ENCODE measurements around the gene OSBP2.

The OSBP2 gene

DNA sequence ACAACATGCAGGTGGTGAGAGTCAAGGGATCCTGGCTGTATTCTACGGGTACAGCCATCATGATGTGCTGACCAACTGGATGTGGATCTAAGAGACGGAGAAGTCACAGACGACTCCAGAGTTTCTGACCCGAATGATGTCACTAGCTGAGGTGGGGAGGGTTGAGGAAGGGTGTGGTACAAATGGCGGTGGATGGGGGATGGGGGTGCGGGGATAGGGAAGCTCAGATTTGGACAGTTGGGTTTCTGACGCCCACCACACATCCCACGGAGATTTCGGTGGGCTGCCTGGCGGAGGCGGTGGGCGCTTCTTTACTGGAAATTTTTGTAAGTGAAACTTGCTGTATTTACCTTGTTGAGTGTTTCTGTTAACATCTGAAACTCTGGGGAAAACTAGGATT is 126.7 kb downstream of the OSBP2 start:
- no peak for DNase-seq

DNA sequence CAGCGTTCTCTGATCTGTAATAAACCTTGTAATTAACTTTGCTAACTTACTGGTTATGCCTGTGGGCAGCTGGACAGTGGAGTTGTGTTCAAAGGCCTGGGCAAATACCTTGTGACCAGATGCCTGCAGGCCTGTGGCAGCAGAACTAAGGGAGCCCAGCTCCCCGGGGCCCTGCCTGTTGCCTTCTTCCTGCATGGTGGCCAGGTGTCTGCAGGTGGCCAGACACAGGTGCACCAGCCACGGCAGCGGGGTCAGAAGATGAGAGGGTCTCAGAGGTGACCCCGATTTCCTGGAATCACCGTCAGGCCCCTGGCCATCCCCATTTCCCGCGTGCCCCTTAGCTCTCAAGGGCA is 127.2 kb downstream of the OSBP2 start:
- no peak for DNase-seq

DNA sequence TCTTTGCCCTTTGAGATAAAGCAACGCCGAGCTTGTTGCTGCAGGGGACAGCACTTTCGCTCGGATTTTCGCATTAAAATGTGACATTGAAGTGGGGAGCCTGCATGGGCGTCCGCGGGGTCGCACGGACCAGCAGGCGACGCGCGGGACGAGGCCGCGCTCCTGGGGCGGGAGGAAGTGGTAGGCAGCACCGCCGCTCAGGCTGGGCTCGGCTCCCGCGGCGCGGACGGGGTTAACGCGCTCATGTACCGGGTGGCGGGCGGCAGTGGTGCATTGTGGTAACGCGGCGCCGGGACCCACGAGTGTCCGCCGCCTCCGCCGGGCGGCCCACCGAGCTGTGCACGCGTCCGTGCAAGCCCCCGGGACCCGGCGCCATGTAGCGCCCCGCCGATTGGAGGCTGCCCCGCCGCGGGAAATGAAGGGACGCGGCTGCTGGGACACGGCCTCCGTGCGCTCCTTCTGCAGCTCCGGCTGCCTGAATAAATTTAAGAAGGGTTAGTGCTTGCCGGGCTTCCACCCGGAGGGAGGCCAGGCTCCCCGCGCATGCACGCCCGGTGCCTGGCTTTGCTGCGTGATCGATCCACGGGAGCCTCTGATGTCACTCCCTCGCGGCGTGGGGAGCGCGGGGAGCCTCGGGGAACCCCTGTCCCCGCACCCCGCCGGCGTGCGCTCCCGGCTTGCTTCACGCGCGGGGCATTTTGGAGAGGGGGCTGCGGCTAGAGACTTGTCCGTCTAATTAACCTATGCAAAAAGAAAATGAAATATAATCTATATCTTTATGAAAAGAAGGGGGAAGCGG is 127.7 kb downstream of the OSBP2 start:
- DNase-seq, result no peak

DNA sequence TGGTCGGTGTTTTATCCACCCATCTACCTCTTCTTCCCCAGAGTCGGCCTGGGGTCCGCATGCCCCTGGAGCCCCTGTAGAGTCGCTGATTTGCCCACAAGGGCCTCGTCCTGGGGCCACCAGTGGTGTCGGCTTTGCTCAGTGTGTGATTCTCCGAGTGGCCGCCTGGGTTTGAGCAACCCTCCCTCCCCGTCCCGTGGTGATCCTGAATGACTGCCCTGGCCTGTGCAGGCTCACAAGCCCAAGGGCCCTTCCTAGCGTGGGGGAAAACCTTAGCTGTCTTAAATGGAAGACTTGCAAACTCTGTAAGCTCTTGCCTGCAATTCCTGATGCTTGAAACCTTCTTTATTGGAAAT is 128.3 kb downstream of the OSBP2 start:
- DNase-seq, result no peak

DNA sequence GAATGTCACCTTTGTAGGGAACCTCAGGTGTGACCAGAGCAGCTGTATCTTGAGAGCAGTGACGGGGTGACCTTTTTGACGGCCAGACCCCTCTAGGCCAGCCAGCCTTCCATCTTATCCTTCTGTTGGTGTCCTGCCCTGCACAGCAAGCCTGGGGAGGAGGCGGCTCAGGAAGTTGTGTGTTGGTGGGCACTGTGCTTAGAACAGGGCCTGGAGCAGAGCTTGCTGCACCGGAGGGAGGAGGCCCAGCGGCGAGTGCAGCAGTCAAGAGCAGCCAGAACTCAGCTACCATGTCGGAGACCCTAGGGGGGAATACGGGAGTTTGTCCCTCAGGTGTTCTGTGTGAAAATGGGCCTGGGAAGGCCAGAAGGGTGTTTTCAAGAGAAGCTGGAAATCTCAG is 129.4 kb downstream of the OSBP2 start:
- DNase-seq, result no peak

DNA sequence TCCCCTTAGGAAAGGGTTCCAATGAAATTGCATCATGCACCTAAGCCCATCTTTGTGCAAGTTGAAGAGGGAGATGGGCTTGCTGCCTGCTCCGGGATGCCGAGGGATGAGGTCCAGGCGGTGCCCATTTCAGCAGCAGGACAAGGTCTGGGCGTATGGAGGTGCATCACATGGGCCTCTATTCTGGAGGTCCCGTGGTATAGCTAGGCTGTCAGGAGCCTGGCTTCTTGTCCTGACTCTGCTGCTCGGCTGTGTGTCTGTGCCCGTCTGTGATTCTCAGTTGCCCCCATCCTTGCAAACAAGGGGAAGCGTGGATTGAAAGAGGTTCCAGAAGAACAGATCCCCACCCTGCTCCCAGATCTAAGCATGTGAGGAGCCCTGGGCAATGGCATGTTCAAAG is 130.0 kb downstream of the OSBP2 start:
- DNase-seq, result no peak

DNA sequence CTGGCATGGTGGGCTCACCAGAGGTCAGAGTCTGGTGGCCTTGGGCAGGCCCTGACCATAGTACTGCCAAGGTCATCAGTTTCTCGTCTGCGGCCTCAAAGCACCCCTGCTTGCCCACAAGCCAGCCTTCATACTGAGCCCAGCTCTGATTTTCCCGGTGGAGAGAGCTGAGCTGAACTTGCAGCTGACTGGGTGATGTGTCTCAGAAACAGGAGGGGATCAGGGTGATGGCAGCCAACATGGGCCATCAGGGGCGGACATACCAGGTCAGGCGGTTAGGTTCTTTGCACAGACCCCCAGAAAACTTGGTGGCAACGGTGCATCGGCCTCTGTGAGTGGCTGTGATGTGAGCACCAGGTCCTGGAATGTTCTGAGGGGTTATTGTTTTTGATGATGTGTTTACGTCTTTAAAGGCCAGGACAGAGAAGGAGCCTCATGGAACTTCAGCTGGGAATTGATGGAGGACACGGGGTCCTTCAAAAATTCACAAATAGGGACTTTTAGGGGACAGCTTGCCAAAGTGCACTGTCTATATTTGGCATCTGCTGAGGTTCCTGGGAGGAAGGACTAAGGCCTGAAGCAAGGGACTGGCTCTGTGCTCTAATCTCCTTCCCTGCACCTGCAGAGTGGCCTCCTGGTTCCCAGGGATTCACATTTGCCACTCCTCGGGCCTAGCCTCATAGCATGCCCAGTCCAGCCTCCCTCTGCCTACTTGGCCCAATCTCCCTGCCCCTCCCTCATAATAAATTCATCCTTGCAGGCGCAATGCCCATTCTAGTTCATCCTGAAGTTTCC is 131.2 kb downstream of the OSBP2 start:
- DNase-seq, result no peak

DNA sequence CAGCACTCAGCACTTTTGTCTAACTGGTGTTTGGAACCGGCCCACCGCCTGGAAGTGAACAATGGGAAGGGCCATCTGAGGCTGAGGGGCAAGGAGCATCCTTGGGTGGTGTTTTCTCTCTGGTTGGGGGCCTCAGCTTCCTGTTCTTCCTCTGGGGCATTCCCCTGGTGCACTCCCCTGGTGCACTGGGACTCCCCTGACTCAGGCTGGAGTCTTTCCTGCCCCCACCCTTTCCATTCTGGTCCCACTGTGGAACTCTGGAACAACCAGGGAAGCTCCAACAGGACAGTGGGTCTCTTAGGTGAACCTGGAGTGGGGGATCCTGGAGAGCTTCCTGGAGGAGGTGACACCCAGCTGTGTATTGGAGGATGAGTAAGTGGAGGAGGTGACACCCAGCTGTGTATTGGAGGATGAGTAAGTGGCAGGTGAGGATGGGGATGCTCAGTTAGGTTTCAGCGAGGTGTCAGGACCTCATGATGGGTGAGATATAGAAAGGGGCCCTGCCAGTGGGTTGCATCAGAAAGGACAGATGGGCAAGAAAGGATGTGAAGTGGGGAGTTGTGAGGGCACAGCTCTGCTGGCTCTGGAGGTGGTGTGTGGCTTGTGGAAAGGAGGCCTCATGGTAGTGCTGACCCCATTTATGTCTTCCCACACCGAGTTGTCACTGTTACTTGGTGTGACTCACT is 132.1 kb downstream of the OSBP2 start:
- DNase-seq, result no peak

DNA sequence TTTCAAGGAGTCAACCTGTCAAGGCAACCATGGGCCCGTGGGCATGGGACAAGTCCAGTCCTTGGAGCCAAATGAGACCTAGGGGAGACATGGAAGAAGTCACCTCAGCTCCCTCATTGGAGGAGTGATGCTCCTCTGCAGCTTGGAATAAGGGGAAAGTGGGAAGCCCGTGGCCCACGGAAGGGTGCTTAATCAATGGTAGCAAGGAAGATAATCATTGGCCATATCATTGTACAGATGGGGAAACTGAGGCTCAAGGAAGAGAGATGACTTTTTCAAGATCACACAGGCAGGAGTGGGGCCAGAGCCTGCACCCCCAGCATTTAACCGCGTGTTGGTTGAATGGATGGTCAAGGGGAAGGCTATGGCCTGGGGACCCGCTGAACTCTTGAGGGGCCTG is 133.0 kb downstream of the OSBP2 start:
- no peak for DNase-seq

DNA sequence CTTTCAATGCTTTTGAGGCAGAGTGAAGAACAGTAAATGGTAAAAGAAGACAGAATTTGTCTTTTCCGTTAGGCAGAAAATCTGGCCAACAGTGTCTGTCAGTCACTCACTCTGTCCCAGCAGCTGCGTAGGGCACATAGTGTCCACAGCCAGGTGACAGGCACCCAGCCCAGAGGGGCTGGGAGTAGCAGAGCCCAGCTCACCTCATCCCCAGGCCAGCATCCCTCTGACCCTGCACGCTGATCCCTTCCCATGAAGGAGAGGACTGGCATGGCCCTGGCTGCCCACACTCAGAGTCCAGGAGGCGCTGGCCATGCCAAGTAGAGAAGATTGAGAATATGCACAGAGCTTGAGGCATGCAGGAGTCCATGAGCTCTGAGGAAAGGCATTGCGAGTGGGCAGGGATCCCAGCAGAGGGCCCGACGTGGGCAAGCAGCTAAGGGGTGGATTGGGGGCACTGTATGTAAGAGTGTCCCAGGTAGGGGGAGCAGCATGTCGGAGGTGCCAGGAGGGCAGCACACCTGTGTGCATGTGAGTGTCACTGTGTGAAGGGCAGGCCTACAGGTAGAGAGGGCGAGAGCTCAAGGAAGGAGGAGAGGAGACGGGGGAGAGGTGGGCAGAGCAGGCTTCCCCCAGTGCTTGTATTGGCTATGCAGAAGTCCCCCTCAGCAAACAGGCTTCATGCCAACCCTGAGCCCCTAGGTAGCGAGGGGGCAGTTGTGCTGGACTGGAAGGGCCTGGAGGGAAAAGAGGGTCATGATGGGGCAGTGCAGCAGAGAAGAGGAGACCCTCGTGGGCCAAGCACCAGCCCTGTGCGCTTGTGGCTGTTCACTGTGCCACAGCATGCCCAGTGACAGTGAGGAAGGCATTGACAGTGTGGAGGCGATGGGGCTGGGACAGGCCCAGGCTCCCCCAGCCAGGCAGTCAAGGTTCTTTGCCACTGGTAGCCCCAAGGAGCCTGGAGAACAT is 133.8 kb downstream of the OSBP2 start:
- DNase-seq, result no peak

DNA sequence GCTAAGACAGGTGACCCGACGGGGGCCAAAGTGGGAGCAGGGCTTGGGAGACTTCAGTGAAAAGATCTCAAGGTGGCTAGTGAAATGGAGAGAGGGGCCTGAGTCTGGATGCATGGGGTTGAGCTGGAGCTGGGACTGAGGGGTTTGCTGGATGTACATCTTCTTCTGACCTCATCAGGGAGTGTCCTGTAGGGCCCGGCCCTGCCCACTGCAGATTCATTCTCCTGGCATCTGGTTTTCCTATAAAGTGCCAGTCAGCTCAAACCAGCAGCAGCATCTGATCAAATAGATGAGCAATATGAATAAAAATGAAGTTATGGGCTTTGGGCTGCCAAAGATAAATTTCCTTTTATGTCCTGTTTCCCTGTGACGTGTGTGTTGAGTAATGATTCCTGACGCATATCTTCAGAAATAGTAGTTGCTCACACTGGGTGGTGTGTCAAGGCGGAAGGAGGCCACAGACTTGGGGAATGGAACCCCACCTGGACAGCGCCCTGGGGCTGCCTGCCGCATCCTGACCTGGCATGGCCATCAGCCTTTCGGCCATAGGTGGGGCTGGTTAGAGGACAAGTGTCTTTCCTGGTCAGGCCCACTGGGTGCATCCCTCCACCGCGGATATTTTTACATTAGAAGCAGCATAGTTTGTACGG is 135.4 kb downstream of the OSBP2 start:
- peak; percentile 94 for DNase-seq

DNA sequence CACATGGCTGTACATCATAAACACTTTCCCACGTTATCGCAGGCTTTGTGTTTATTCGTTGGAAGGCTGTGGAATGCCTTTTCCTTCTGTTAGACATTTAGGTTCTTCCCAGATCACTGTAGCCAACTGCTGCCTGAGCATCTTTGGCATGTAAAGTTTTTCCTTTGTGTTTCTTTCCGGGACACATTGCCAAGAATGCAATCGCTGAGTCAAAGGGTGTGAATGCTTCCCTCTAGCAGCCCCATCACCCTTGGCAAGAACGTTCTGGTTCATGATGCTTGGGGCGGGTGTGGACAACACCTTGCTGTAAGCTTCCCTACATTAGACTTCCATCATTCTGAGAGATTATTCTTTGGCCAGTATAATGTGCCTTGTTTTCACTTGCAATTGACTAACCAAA is 136.2 kb downstream of the OSBP2 start:
- peak; percentile 93 for DNase-seq

DNA sequence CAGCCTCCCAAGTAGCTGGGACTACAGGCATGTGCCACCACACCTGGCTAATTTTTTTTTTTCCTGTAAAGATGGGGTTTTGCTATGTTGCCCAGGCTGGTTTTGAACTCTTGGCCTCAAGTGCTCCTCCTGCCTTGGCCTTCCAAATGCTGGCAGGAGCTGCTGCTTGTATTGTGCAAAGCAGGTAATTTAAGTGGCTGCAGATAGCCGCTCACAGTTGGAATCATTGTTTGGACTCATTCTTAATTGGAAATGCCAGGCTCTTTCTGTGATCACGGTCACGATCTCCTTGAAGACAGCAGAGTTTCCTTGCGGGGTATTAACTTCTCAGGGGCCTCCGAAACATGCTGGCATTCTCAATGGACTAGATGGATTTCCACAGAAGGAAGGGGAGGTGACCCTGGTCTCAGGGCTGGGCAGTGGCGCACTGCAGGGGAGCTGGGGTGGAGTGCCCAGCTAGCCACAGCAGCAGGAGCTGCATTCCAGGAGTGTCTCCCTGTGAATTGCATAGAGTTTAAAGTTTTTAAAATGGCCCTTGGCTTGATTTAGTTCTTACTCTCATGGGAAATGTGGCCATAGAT is 137.8 kb downstream of the OSBP2 start:
- no peak for DNase-seq

DNA sequence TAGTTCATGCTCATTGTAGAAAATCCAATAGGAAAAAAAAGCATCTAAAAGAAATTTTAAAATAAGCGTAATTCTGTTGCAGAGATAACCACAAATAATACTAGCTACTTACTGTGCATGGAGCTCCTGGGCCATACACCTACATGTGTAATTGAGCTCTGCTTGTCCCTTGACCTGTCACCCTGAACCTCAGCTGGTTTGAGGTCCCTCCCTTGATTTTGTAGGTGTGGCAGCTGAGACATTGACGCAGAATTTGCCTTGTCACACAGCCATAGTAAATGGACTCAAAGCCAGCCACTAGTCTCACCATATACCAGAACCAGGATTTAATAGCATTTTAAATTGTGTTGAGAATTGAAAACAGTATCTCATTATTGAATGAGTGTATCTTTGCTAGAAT is 138.6 kb downstream of the OSBP2 start:
- no peak for DNase-seq

DNA sequence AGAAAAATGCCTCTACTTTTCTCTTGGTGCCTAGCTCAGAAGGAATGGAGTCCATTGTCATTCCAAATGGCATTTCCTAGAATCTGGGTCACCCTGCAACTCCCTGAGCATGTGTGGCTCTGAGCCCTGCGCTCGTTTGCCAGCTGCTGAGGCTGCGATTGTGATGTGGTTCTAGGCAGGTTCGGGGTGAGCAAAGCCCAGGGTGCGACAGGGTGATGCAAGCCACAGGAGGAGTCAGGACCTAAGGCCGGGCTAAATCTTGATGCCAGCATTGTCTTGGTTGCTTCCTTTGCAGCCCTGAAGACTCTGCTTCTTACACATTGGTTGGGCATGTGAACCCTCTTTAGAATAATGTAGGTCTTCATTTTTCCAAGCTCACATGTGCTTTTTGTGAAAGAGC is 142.9 kb downstream of the OSBP2 start:
- DNase-seq, result no peak

DNA sequence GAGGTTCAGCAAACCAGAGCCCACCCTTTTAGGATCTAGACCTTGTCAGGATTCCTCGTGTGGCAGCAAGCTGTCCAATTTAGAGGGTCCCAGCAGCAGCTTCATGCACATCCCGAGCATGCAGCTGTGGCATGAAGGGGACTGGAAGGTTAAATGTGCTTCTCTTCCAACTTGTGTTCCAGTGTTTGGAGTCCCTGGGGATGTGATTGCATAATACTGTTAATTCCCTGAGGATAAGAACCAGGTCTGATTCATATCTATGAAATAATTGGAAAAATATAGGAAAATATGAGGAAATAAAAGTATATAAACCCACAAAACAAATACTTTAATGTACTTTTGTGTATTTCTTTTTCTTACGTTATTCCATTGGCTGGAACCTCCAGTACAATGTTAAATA is 143.4 kb downstream of the OSBP2 start:
- DNase-seq, result no peak

DNA sequence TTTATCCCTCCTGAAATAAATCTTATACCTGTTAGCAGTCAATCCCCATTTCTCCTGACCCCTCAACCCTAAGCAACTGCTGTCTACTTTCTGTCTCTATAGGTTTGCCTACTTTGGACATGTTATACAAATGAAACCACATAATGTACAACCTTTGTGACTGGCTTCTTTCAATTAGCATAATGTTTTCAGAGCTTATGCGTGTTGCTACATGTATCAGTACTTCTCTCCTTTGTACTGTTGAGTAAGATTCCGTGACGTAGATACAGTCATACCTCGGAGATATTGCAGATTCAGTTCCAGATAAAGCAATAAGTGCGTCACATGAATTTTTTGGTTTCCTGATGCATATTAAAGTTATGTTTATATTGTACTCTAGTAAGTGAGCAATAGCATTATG is 146.6 kb downstream of the OSBP2 start:
- DNase-seq, result no peak

DNA sequence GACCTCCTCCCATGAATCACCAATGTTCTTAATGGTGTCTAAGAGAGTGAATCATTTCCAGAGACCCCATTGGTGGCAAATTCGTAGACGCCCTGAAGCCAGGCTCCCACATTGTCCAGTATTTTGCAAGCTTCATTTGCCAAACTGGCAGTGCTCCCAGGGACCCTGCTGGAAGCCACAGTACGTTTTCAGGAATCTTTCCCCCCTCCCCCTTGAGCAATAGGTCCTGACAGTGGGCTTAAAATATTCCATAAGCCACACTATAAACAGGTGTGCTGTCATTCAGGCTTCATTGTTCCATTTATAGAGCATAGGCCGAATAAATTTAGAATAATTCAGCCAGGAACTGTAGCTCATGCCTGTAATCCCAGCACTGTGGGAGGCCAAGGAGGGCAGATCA is 148.6 kb downstream of the OSBP2 start:
- no peak for DNase-seq

DNA sequence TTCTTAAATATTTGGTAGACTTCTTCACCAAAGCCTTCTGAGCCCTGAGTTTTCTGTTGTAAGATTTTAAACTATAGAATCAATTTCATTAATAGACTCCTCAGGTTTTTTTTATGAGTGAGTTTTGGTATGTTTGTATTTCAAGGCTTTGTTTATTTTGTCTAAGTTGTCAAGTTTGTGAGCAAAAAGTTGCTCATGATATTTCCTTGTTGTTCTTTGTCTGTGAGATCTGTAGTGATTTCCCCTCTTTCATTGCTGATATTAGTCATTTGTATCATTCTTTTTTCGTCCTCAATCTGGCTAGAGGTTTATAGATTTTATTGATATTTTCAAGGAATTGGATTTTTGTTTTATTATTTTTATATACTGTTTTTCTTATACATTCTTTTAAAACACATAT is 152.9 kb downstream of the OSBP2 start:
- DNase-seq, result no peak

DNA sequence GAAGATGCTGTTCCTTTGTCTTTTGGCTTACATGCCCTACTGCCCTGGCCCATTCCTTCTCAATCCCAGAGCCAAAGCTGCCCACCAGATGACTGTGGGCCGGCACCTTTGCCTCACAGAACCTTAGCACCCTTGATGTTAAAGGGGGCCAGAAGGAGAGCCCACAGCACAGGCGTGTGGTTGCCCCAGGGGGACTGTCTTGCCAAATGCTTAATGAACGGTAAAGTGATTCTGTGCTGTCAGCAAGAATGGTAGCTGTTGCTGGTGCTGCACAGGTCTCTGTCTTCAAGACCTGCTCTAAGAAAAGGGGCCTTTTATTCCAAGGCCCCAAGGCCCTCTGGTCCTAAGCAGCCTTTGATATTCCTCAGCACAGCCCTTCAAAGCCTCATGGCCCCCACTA is 160.6 kb downstream of the OSBP2 start:
- no peak for DNase-seq

DNA sequence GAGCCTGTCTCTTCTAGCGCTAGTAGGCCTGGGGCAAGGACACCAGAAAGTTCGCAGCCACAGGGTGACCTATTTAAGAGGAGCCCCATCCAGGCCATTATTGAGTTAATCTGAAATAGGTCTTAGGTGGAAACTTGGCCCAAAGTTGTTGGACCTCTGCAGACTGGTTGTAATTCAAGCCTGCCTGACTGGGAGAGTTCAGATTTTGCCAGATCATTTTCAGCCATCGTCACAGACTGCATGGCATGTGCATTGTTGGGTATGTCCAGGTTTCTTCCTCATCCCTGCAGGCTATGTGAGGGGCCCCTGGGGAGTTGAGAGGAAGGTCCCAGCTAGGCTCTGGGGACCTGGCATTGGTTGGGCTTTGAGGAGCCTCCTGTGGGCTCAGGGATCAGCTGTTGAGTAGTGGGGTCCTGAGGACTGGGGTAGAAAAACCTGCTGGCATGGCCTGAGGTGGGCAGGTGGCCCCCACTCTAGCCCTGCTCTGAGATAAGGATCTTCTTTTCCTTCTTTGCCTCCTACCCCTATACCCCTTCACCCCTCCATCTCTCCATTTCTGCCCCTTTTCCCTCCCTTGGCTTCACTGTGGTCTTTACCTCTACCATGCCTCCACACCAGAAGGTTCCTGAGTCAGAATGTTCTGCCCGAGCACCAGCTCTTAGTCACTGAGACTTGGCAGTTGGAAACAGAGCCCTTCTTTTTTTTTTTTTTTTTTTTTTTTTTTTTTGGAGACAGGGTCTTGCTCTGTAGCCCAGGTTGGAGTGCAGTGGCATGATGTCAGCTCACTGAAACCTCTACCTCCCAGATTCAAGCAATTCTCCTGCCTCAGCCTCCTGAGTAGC is 161.2 kb downstream of the OSBP2 start:
- DNase-seq, result no peak

All from fibroblast of skin of right biceps (primary cell).